Activated CD4-positive, alpha-beta T cell treated with anti-CD3 and anti-CD28 coated beads for 36 hours (primary cell): ENCODE measurements around the gene ZNF827. TPM values are rescaled to one million over a fixed set of nuclear protein-coding genes. Genes with fewer than 3 reads are reported as not detected.
A peak's percentile ranks its signal among the peaks of the same experiment; 100 is the strongest.

ENCODE experiments used
- ATAC-seq: fragments of 200-7000 bp; cut with Tn5 transposase; one replicate; pipeline ENCODE4 v1.10.0; 2021; ENCODE audit warnings: mild to moderate bottlenecking, moderate library complexity
- CTCF ChIA-PET: fragments of 350-600 bp; sonication (Branson Sonifier 250); formaldehyde crosslinking; loops from one replicate; lab custom pipeline; 2021; ENCODE audit warnings: antibody characterized with exemption; lab: Charles Lee
- POLR2A ChIA-PET: fragments of 350-600 bp; sonication (Branson Sonifier 250); formaldehyde crosslinking; loops from one replicate; lab custom pipeline; 2021; ENCODE audit warnings: antibody characterized with exemption, inconsistent platforms; lab: Charles Lee
- DNase-seq: peaks from one replicate; pipeline ENCODE4 v3.0.0-alpha.2; 2020
- H3K27ac Mint-ChIP-seq: one replicate; pipeline ENCODE4 v1.8.0; 2021; ENCODE audit warnings: mixed read lengths
- H3K27me3 Mint-ChIP-seq: one replicate; pipeline ENCODE4 v1.8.0; 2021; ENCODE audit warnings: mixed read lengths
- H3K36me3 Mint-ChIP-seq: one replicate; pipeline ENCODE4 v1.8.0; 2021; ENCODE audit warnings: low read depth, mixed read lengths
- H3K4me1 Mint-ChIP-seq: one replicate; pipeline ENCODE4 v1.8.0; 2021; ENCODE audit warnings: mixed read lengths
- H3K4me3 Mint-ChIP-seq: one replicate; pipeline ENCODE4 v1.8.0; 2021; ENCODE audit warnings: mild to moderate bottlenecking, moderate library complexity, mixed read lengths
- H3K9me3 Mint-ChIP-seq: one replicate; pipeline ENCODE4 v1.8.0; 2021; ENCODE audit warnings: low read depth, mixed read lengths
- intact Hi-C, 2 experiments: fragments of 100-400 bp; cut with DNase I in 1 of 2; cut with micrococcal nuclease in 1 of 2; formaldehyde crosslinking; loops; one replicate each; pipeline versions ENCODE4 v1.14.2 to v1.15.1; 2022 to 2024; cut with DNase I, micrococcal nuclease
- total RNA-seq, 2 experiments: library from RNA; stranded (reverse); gene quantifications; one replicate each; pipeline ENCODE4 v1.2.3, GENCODE V29; 2021

ZNF827 gene
- total RNA-seq, 2 experiments from 2014 or later, result 21.2 to 26.6 TPM

- no peaks in the 10 kb centered on the region for H3K36me3 Mint-ChIP-seq
- ChIA-PET CTCF (no interaction called here), POLR2A (interaction anchor here (0.7 kb wide), 1 partner anchor 12 kb away, joined by 3 read pairs; no protein-coding TSS in a partner anchor)
- H3K4me3 Mint-ChIP-seq, result peak overlapping the region; percentile 65
- H3K4me1 Mint-ChIP-seq, result peaks cover 23% of the 10 kb centered on the region
- peak overlapping the region; percentile 56 for H3K27ac Mint-ChIP-seq
- DNase-seq (peak; percentile 92), ATAC-seq (peak; percentile 92)
- intact Hi-C loops, result loop anchor here (1.0 to 5.0 kb wide), 9 partner anchors 75 to 724 kb away; partner anchors contain the start of genes ABCE1 (in 1 of the 2), ANAPC10 (in 1 of the 2), LSM6 (in 1 of the 2) and MMAA (in 1 of the 2)
- H3K27me3 Mint-ChIP-seq, result no peaks in the 10 kb centered on the region
- no peaks in the 10 kb centered on the region for H3K9me3 Mint-ChIP-seq
Measured at GRCh38 chr4:145732895-145733880, 205.4 kb downstream of the ZNF827 start.

GRCh38 chr4:145732001-145732815 lies 206.4 kb downstream of the ZNF827 start:
- peak overlapping the region; percentile 60 for H3K27ac Mint-ChIP-seq

GRCh38 chr4:145731028-145731427 lies 207.6 kb downstream of the ZNF827 start:
- Mint-ChIP-seq H3K27me3 (no peaks in the 10 kb centered on the region), H3K27ac (no peak overlapping the region), H3K4me3 (no peak overlapping the region), H3K36me3 (no peaks in the 10 kb centered on the region), H3K4me1 (peaks cover 23% of the 10 kb centered on the region), H3K9me3 (no peaks in the 10 kb centered on the region)
- POLR2A ChIA-PET, result no interaction called here
- CTCF ChIA-PET, result no interaction called here
- ATAC-seq (no peak), DNase-seq (no peak)
- intact Hi-C loops, result loop anchor here (5.0 kb wide), 3 partner anchors 109 to 726 kb away; partner anchors contain the start of gene LSM6 (in 1 of the 2)

More at GRCh38 chr4:145732001-145732815, 206.4 kb downstream of the ZNF827 start:
- peak overlapping the region; percentile 65 for H3K4me3 Mint-ChIP-seq
- H3K4me1 Mint-ChIP-seq, result peaks cover 23% of the 10 kb centered on the region
- no peaks in the 10 kb centered on the region for H3K9me3 Mint-ChIP-seq
- ATAC-seq (no peak), DNase-seq (peak; percentile 11)
- intact Hi-C loops, result loop anchor here (1.0 to 5.0 kb wide), 6 partner anchors 97 to 725 kb away; partner anchors contain the start of genes ABCE1 (in 1 of the 2), ANAPC10 (in 1 of the 2) and LSM6 (in 1 of the 2)
- ChIA-PET POLR2A (no interaction called here), CTCF (no interaction called here)
- H3K27me3 Mint-ChIP-seq, result no peaks in the 10 kb centered on the region
- no peaks in the 10 kb centered on the region for H3K36me3 Mint-ChIP-seq

- Mint-ChIP-seq H3K27ac (no peak overlapping the region), H3K9me3 (no peaks in the 10 kb centered on the region), H3K27me3 (no peaks in the 10 kb centered on the region), H3K36me3 (no peaks in the 10 kb centered on the region), H3K4me3 (no peak overlapping the region), H3K4me1 (peaks cover 23% of the 10 kb centered on the region)
- POLR2A ChIA-PET, result no interaction called here
- no peak for DNase-seq
- CTCF ChIA-PET, result no interaction called here
- intact Hi-C loops, result loop anchor here (5.0 kb wide), 3 partner anchors 108 to 727 kb away; partner anchors contain the start of gene LSM6 (in 1 of the 2)
- no peak for ATAC-seq
Measured at GRCh38 chr4:145730026-145730425, 208.6 kb downstream of the ZNF827 start.

- no peaks in the 10 kb centered on the region for H3K36me3 Mint-ChIP-seq
- intact Hi-C loops, result loop anchor here in 1 of 2 experiments (2.0 kb wide), 1 partner anchor 105 kb away; no protein-coding TSS in a partner anchor
- H3K4me1 Mint-ChIP-seq, result peaks cover 15% of the 10 kb centered on the region
- H3K4me3 Mint-ChIP-seq, result no peak overlapping the region
- no peak for DNase-seq
- peaks cover 11% of the 10 kb centered on the region for H3K27me3 Mint-ChIP-seq
- H3K27ac Mint-ChIP-seq, result no peak overlapping the region
- CTCF ChIA-PET, result interaction anchor here (0.8 to 1.3 kb wide), 3 partner anchors 13 to 197 kb away, joined by 3 to 4 read pairs (median 3); no protein-coding TSS in a partner anchor
- H3K9me3 Mint-ChIP-seq, result no peaks in the 10 kb centered on the region
- no peak for ATAC-seq
- POLR2A ChIA-PET, result no interaction called here
Measured at GRCh38 chr4:145723336-145723735, 215.3 kb downstream of the ZNF827 start.

- intact Hi-C loops, result loop anchor here in 1 of 2 experiments (2.0 kb wide), 1 partner anchor 106 kb away; no protein-coding TSS in a partner anchor
- no peak overlapping the region for H3K27ac Mint-ChIP-seq
- H3K27me3 Mint-ChIP-seq, result peaks cover 17% of the 10 kb centered on the region
- ATAC-seq (no peak), DNase-seq (no peak)
- ChIA-PET POLR2A (no interaction called here), CTCF (interaction anchor here (1.2 to 1.3 kb wide), 2 partner anchors 12 to 198 kb away, joined by 3 to 4 read pairs; no protein-coding TSS in a partner anchor)
- H3K4me1 Mint-ChIP-seq, result peaks cover 15% of the 10 kb centered on the region
- H3K9me3 Mint-ChIP-seq, result no peaks in the 10 kb centered on the region
- H3K4me3 Mint-ChIP-seq, result no peak overlapping the region
- no peaks in the 10 kb centered on the region for H3K36me3 Mint-ChIP-seq
Measured at GRCh38 chr4:145722561-145722960, 216.1 kb downstream of the ZNF827 start.

GRCh38 chr4:145720656-145721055 lies 218.0 kb downstream of the ZNF827 start:
- Mint-ChIP-seq H3K4me1 (peaks cover 15% of the 10 kb centered on the region), H3K27ac (peak overlapping the region; percentile 67)
- DNase-seq, result peak; percentile 41

GRCh38 chr4:145719752-145720624 lies 218.6 kb downstream of the ZNF827 start:
- Mint-ChIP-seq H3K4me1 (peaks cover 15% of the 10 kb centered on the region), H3K4me3 (peak overlapping the region; percentile 12), H3K27ac (peak overlapping the region; percentile 67), H3K27me3 (peaks cover 22% of the 10 kb centered on the region), H3K9me3 (no peaks in the 10 kb centered on the region), H3K36me3 (no peaks in the 10 kb centered on the region)
- DNase-seq (peak; percentile 76), ATAC-seq (peak; percentile 90)
- intact Hi-C loops, result loop anchor here in 1 of 2 experiments (1.0 to 5.0 kb wide), 2 partner anchors 101 to 217 kb away; partner anchors contain the start of genes MMAA and ZNF827
- CTCF ChIA-PET, result interaction anchor here (0.7 to 1.4 kb wide), 3 partner anchors 8 to 562 kb away, joined by 3 to 5 read pairs (median 4); no protein-coding TSS in a partner anchor
- POLR2A ChIA-PET, result interaction anchor here (0.6 to 1.3 kb wide), 4 partner anchors 8 to 109 kb away, joined by 3 to 7 read pairs (median 3); partner anchors contain the start of gene MMAA

More at GRCh38 chr4:145720656-145721055, 218.0 kb downstream of the ZNF827 start:
- H3K27me3 Mint-ChIP-seq, result peaks cover 22% of the 10 kb centered on the region
- POLR2A ChIA-PET, result interaction anchor here (0.6 to 1.3 kb wide), 2 partner anchors 9 to 87 kb away, joined by 3 to 7 read pairs; no protein-coding TSS in a partner anchor
- H3K9me3 Mint-ChIP-seq, result no peaks in the 10 kb centered on the region
- CTCF ChIA-PET, result interaction anchor here (1.4 kb wide), 1 partner anchor 11 kb away, joined by 4 read pairs; no protein-coding TSS in a partner anchor
- peak; percentile 17 for ATAC-seq
- H3K4me3 Mint-ChIP-seq, result no peak overlapping the region
- no peaks in the 10 kb centered on the region for H3K36me3 Mint-ChIP-seq
- intact Hi-C loops, result loop anchor here in 1 of 2 experiments (1.0 kb wide), 1 partner anchor 101 kb away; the partner anchor contains the start of gene MMAA

GRCh38 chr4:145716661-145717200 lies 221.9 kb downstream of the ZNF827 start:
- intact Hi-C loops, result loop anchor here in 1 of 2 experiments (5.0 kb wide), 1 partner anchor 221 kb away; the partner anchor contains the start of gene ZNF827
- peaks cover 15% of the 10 kb centered on the region for H3K4me1 Mint-ChIP-seq
- peaks cover 12% of the 10 kb centered on the region for H3K9me3 Mint-ChIP-seq
- ChIA-PET POLR2A (no interaction called here), CTCF (no interaction called here)
- H3K27ac Mint-ChIP-seq, result no peak overlapping the region
- H3K27me3 Mint-ChIP-seq, result peaks cover 22% of the 10 kb centered on the region
- no peak overlapping the region for H3K4me3 Mint-ChIP-seq
- no peaks in the 10 kb centered on the region for H3K36me3 Mint-ChIP-seq
- no peak for ATAC-seq
- DNase-seq, result no peak
